GM19468 (cell line): Measurements from ENCODE around the gene ATG2A.
A peak's percentile ranks its signal among the peaks of the same experiment; 100 is the strongest.

ENCODE experiments used
- ATAC-seq: cut with Tn5 transposase; IDR thresholded peaks from one replicate; pipeline ENCODE4 v1.9.1; 2021; ENCODE audit warnings: mild to moderate bottlenecking, moderate library complexity, moderate number of reproducible peaks; ENCODE audit not compliant: unreplicated experiment; ENCODE audit errors: extremely low read depth

ATG2A gene

GRCh38 chr11:64916775-64917662 lies at the start of gene ATG2A:
ATG2A (minus strand) TSS chr11:64917209; CDS start chr11:64917135, 74 bp downstream.
- peak; percentile 94 for ATAC-seq

DNA sequence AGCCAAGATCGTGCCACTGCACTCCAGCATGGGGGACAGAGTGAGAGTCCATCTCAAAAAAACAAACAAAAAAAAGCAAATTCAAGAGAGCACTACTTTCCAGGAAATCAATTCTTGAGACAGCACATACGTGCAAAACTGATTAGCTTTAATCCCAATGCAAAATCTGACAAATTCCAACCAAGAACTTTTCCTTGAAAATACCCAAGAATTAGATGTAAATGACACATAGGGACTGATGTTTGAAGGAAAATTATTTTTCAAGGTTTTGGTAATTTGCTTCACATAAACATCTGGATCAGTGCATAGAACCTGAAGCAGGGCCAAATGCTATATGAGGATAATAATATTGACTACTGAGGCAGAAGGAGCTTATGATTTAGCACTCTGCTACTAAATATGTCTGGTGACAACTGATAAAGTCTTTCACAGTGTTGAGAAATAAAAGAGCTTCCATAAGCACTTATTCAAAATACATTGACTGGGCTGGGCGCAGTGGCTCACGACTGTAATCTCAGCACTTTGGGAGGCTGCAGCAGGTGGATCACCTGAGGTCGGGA lies 46.1 kb upstream of the ATG2A start:
- no peak for ATAC-seq

- ATAC-seq, result no peak
These were observed 43.7 kb upstream of the ATG2A start for GRCh38 chr11:64960719-64961118.

- ATAC-seq, result no peak
These were observed 42.5 kb upstream of the ATG2A start for GRCh38 chr11:64959498-64959897.

- no peak for ATAC-seq
These were observed 37.2 kb upstream of the ATG2A start for GRCh38 chr11:64954201-64954600.

DNA sequence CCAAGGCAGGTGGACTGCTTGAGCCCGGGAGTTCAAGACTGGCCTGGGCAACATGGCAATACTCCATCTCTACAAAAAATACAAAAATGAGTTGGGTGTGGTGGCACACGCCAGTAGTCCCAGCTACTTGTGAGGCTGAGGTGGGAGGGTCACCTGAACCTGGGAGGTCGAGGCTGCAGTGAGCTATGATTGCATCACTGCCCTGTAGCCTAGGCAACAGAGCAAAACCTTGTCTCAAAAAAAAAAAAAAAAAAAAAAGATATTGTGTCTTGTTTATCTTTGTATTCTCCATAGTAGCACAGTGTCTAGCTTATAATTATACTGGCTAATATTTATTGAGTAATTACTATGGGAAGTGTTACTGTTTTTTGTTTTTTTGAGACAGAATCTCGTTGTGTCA lies 34.5 kb upstream of the ATG2A start:
- no peak for ATAC-seq

DNA sequence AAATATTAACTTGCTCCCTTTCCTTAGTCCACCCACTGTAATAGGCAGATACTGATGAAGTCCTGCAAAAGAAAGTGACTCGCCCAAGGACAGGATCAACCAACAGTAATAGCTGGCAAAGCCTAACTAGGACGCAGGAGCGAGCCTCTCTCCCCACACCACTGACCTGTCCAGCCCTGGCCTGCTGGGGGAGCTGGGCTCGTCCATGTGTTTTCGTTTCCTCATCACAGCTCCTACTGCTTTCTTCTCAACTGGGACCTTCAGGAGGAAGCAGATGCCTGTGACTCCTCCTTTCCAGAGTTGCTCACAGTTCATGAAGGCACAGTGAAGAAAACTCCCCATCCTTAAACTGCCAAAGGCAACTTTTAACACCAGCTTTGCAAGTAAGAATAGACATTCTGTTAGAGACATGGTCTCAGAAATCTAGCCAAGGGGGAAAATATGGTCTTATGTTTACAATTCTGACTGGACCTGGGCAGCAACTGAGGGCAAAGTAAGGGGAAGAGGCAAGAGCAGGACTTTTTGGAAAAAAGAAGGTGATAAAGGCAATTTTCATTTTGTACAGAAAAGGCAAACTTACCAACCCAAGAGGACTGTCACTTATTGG lies 30.3 kb upstream of the ATG2A start:
- ATAC-seq, result no peak

DNA sequence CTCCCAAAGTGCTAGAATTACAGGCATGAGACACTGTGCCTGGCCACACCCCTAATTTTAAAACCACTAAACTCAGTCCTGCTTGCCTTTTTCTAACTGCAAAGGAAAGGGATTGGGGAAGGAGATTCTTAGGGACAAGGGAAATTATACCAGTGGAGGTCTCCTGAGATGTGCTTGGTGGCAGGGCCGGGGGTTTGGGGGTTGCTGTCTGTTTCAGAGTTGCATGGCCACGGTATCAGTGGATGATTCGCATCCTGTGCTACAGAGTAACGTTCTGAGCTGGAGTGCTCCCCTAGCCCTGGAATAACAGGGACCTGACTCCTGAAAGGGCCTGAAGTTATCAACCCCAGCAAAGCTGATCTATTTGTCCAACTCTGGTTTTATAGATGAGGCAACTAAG lies 19.5 kb upstream of the ATG2A start:
- no peak for ATAC-seq

- no peak for ATAC-seq
These were observed 18.5 kb upstream of the ATG2A start, which contains the start of gene GPHA2 for GRCh38 chr11:64935359-64936081. GPHA2 (minus strand) TSS chr11:64935893; CDS start chr11:64935460, 433 bp downstream.

DNA sequence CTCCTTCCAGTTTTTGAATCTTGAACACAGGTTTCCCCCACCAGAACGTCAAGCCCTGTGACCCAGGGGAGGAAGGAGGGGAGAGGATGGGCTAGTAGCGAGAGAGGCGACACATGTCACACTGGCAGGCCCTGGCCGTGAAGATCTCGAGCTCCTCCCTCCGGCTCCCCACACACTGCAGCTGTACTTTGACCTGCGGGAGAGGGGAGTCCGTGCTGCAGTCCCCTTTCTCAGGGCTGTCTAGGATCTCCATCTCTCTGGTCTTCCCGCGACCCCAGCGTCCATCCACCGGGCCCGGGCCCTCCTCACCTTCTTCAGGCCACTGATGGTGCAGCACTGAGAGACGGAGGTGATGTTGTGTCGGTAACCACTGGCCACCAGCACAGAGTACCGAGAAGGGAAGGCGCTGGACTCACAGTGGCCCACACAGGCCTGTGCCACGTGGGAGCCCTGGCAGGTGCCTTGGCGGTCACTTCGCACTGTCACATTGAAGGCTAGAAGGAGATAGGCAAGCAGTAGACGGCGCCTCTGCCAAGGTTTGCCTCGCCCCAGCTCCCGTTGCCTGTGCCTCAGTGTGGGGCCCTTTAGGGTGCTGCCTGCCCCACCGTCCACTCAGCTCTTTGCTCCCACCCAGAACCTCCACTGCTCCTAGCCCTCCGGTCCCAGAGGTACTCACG lies 17.8 kb upstream of the ATG2A start:
- ATAC-seq, result no peak

GRCh38 chr11:64933935-64934681 lies 17.1 kb upstream of the ATG2A start:
- ATAC-seq, result no peak

DNA sequence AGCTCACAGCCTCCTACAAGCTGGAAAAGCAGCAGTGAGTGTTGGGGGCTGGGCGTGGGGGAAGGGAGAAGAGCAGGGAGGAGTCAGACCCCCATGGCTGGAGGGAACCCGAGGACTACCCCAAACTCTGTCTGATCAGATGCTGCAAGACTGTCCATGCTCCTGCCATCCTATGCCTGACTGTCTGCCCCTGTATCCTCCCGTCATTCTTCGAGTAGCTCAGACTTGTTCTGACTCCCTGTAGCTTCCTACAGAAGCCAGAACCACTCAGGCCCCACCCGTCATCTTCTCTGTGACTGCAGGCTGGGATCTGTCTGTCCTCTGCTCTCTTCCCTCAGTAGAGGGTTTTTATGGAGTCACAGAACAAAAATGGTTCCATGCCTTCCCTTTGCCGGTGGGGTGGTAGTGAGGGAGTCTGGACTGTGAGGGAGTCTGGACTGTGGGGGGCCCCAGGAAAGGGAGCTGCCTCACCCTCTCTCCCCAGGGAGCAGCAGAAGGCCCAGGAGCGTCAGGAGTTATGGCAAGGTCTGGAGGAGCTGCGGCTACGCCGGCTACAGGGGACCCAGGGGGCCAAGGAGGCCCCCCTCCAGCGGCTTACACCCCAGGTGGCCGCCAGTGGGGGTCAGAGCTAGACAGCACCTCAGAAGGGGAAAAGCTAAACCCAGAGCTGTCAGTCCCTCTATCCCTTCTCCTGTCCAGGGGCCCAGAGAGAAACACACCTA lies 16.4 kb upstream of the ATG2A start:
- no peak for ATAC-seq

GRCh38 chr11:64932324-64932723 lies 15.3 kb upstream of the ATG2A start:
- no peak for ATAC-seq

DNA sequence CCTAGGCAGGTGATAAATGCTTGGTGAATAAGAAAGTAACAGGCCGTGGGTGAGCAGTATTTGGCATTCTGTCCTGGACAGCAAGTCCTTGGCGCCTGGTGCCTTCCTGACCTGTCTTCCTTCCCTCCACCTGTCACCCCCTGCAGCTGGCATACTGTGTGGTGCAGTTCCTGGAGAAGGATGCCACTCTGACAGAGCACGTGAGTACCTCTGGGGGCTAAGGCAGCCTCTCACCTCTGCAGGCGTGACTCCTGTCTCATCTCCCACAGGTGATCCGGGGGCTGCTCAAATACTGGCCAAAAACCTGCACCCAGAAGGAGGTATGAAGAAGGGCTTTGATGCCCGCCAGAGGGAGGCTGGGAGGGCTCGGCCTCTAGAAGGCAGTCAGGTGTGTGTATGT lies 14.3 kb upstream of the ATG2A start:
- no peak for ATAC-seq

GRCh38 chr11:64930340-64930739 lies 13.3 kb upstream of the ATG2A start:
- no peak for ATAC-seq

- no peak for ATAC-seq
These were observed 12.6 kb upstream of the ATG2A start for GRCh38 chr11:64929625-64930024.

DNA sequence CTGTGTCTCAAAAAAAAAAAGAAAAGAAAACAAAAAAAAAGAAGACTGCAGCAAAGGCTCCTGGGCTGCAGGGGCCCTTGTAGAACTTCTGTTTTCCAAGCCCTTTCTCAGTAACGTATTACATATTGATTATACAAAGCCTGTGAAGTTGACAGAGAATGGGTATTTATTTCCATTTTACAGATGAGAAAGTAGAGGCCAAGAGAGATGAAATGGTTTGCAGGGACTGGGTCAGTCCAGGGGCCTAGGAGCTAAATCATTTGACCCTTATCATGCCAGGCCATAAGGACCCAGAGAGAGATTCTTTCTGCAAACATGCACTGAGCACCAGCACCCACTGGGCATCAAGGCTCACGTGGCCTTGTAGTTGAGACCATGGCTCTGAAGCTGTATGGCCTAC lies 11.9 kb upstream of the ATG2A start:
- ATAC-seq, result no peak

DNA sequence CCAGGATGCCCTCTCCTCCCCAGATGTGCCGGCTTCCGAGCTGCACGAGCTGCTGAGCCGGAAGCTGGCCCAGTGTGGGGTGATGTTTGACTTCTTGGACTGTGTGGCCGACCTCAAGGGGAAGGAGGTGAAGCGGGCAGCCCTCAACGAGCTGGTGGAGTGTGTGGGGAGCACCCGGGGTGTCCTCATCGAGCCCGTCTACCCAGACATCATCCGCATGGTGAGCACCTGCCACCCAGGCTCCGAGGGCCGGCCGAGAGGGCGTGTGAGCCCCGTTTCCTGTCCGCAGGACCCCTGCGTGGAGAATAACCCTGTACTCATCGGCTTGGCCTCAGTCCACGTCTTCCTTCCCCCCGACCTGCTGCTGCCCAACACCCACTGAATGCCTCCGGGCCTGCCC lies 9.7 kb upstream of the ATG2A start:
- ATAC-seq, result no peak
